Measurements from ENCODE around the gene OTOP2.

Gene OTOP2

DNA sequence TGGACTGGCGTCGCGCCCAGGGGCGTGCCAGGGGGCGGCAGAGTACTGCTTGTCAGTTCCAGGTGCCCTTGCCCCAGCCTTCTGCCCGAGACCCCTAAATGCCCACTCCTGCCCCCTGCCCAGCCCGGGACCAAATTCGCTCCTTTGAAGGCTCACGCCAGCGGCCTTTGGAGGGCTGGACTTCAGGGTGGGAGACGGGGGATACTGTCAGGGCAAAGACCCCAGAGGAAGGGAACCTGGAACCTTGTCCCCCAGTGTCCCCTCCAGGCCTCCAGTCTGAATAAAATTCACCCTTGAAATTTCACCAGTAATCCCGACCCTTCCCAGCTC, 12.4 kb downstream of the OTOP2 start:
- no peak overlapping the region for H3K4me3 ChIP-seq (ENCODE audit: low read length)
- H3K23ac ChIP-seq (ENCODE audit: low read length), result no peak overlapping the region
- no peak overlapping the region for H3K27ac ChIP-seq (ENCODE audit: low read depth, low read length)
- H2BK5ac ChIP-seq (ENCODE audit: low read length), result no peak overlapping the region
- no peak overlapping the region for H3K18ac ChIP-seq (ENCODE audit: low read length)
- H3K56ac ChIP-seq (ENCODE audit: low read length), result no peak overlapping the region
- no peaks in the 10 kb centered on the region for H3K4me1 ChIP-seq (ENCODE audit: control insufficient read depth, low read depth, low read length)
- H3K27me3 ChIP-seq (ENCODE audit: insufficient read depth, low read length, poor library complexity), result peaks cover 25% of the 10 kb centered on the region
- H3K79me1 ChIP-seq (ENCODE audit: low read length), result no peaks in the 10 kb centered on the region
- H3K4ac ChIP-seq (ENCODE audit: low read depth, low read length), result no peak overlapping the region
- H3K4me2 ChIP-seq (ENCODE audit: low read length), result no peak overlapping the region
- H4K8ac ChIP-seq (ENCODE audit: low read depth, low read length), result no peak overlapping the region
- H3K9ac ChIP-seq (ENCODE audit: low read length), result no peak overlapping the region
- no peak overlapping the region for H4K5ac ChIP-seq (ENCODE audit: low read length)
- DNase-seq, result no peak
- H2AK5ac ChIP-seq (ENCODE audit: low read length), result no peak overlapping the region
- no peaks in the 10 kb centered on the region for H3K36me3 ChIP-seq (ENCODE audit: control insufficient read depth, insufficient read depth, low read length)
- H2BK15ac ChIP-seq (replicated peaks; ENCODE audit: low read depth), result no peak overlapping the region
- H2BK120ac ChIP-seq (ENCODE audit: low read depth, low read length), result no peak overlapping the region
- H3K79me2 ChIP-seq (ENCODE audit: control insufficient read depth, insufficient read depth, low read length), result no peaks in the 10 kb centered on the region
- WGBS (ENCODE audit: extremely low coverage, insufficient coverage, low lambda C conversion rate), result no CpG with 5 or more reads among the region's 12 CpGs

- Histone ChIP-seq H3K27ac (ENCODE audit: low read depth, low read length) (no peak overlapping the region), H2AK5ac (ENCODE audit: low read length) (no peak overlapping the region), H3K36me3 (ENCODE audit: control insufficient read depth, insufficient read depth, low read length) (no peaks in the 10 kb centered on the region), H2BK120ac (ENCODE audit: low read depth, low read length) (no peak overlapping the region), H4K8ac (ENCODE audit: low read depth, low read length) (no peak overlapping the region), H2BK15ac (replicated peaks; ENCODE audit: low read depth) (no peak overlapping the region), H3K4me1 (ENCODE audit: control insufficient read depth, low read depth, low read length) (no peaks in the 10 kb centered on the region), H3K4me3 (ENCODE audit: low read length) (no peak overlapping the region), H4K5ac (ENCODE audit: low read length) (no peak overlapping the region), H3K27me3 (ENCODE audit: insufficient read depth, low read length, poor library complexity) (peaks cover 25% of the 10 kb centered on the region), H3K79me1 (ENCODE audit: low read length) (no peaks in the 10 kb centered on the region), H3K9ac (ENCODE audit: low read length) (no peak overlapping the region), H3K56ac (ENCODE audit: low read length) (no peak overlapping the region), H3K79me2 (ENCODE audit: control insufficient read depth, insufficient read depth, low read length) (no peaks in the 10 kb centered on the region), H3K4ac (ENCODE audit: low read depth, low read length) (no peak overlapping the region), H3K4me2 (ENCODE audit: low read length) (no peak overlapping the region), H3K18ac (ENCODE audit: low read length) (no peak overlapping the region), H2BK5ac (ENCODE audit: low read length) (no peak overlapping the region), H3K23ac (ENCODE audit: low read length) (no peak overlapping the region)
- no peak for DNase-seq
- no CpG with 5 or more reads among the region's 11 CpGs for WGBS (ENCODE audit: extremely low coverage, insufficient coverage, low lambda C conversion rate)
Measured at GRCh38 chr17:74937064-74938051, 13.3 kb downstream of the OTOP2 start.

- Histone ChIP-seq H4K8ac (ENCODE audit: low read depth, low read length) (no peak overlapping the region), H2BK120ac (ENCODE audit: low read depth, low read length) (no peak overlapping the region), H4K5ac (ENCODE audit: low read length) (no peak overlapping the region), H3K9ac (ENCODE audit: low read length) (no peak overlapping the region), H3K4ac (ENCODE audit: low read depth, low read length) (no peak overlapping the region), H2BK15ac (replicated peaks; ENCODE audit: low read depth) (no peak overlapping the region), H3K79me1 (ENCODE audit: low read length) (no peaks in the 10 kb centered on the region), H3K4me2 (ENCODE audit: low read length) (no peak overlapping the region), H3K27me3 (ENCODE audit: insufficient read depth, low read length, poor library complexity) (peaks cover 24% of the 10 kb centered on the region), H3K79me2 (ENCODE audit: control insufficient read depth, insufficient read depth, low read length) (no peaks in the 10 kb centered on the region), H3K4me3 (ENCODE audit: low read length) (no peak overlapping the region), H3K23ac (ENCODE audit: low read length) (no peak overlapping the region), H3K27ac (ENCODE audit: low read depth, low read length) (no peak overlapping the region), H3K36me3 (ENCODE audit: control insufficient read depth, insufficient read depth, low read length) (no peaks in the 10 kb centered on the region), H2BK5ac (ENCODE audit: low read length) (no peak overlapping the region), H3K4me1 (ENCODE audit: control insufficient read depth, low read depth, low read length) (no peaks in the 10 kb centered on the region), H3K18ac (ENCODE audit: low read length) (no peak overlapping the region), H3K56ac (ENCODE audit: low read length) (no peak overlapping the region), H2AK5ac (ENCODE audit: low read length) (no peak overlapping the region)
- no CpG with 5 or more reads among the region's 8 CpGs for WGBS (ENCODE audit: extremely low coverage, insufficient coverage, low lambda C conversion rate)
- no peak for DNase-seq
Measured at GRCh38 chr17:74938194-74938950, 14.3 kb downstream of the OTOP2 start.

DNA sequence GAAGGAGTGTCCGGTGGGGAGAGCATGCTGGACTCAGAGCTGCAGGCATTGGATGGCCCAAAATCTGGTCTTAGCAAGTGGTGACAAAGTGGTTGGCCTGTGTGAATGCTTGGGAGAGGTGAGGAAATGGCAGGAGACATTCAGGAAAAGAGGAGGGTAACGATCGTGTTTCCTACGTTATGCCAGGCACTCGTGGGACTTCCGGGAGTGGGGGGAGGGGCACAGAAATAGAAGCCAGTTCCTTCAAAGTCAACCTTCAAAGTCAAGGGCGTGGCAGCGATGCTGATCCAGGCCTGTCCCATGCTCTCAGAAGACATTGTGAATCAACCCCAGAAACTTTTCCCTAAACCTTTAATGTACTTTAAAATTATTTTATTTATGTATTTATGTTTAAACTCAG, 15.5 kb downstream of the OTOP2 start:
- no peaks in the 10 kb centered on the region for H3K4me1 ChIP-seq (ENCODE audit: control insufficient read depth, low read depth, low read length)
- H3K56ac ChIP-seq (ENCODE audit: low read length), result no peak overlapping the region
- H4K5ac ChIP-seq (ENCODE audit: low read length), result no peak overlapping the region
- no peak for DNase-seq
- no peak overlapping the region for H2AK5ac ChIP-seq (ENCODE audit: low read length)
- no peaks in the 10 kb centered on the region for H3K79me2 ChIP-seq (ENCODE audit: control insufficient read depth, insufficient read depth, low read length)
- H3K4me2 ChIP-seq (ENCODE audit: low read length), result no peak overlapping the region
- H3K4me3 ChIP-seq (ENCODE audit: low read length), result no peak overlapping the region
- no peaks in the 10 kb centered on the region for H3K36me3 ChIP-seq (ENCODE audit: control insufficient read depth, insufficient read depth, low read length)
- no peak overlapping the region for H2BK15ac ChIP-seq (replicated peaks; ENCODE audit: low read depth)
- no peak overlapping the region for H3K18ac ChIP-seq (ENCODE audit: low read length)
- no peak overlapping the region for H3K27ac ChIP-seq (ENCODE audit: low read depth, low read length)
- no peak overlapping the region for H2BK120ac ChIP-seq (ENCODE audit: low read depth, low read length)
- no peak overlapping the region for H3K9ac ChIP-seq (ENCODE audit: low read length)
- no peak overlapping the region for H3K4ac ChIP-seq (ENCODE audit: low read depth, low read length)
- no peak overlapping the region for H2BK5ac ChIP-seq (ENCODE audit: low read length)
- H4K8ac ChIP-seq (ENCODE audit: low read depth, low read length), result no peak overlapping the region
- no peak overlapping the region for H3K23ac ChIP-seq (ENCODE audit: low read length)
- H3K79me1 ChIP-seq (ENCODE audit: low read length), result no peaks in the 10 kb centered on the region
- WGBS (ENCODE audit: extremely low coverage, insufficient coverage, low lambda C conversion rate), result no CpG with 5 or more reads among the region's 8 CpGs
- H3K27me3 ChIP-seq (ENCODE audit: insufficient read depth, low read length, poor library complexity), result peaks cover 23% of the 10 kb centered on the region

- H2BK15ac ChIP-seq (replicated peaks; ENCODE audit: low read depth), result no peak overlapping the region
- no CpG with 5 or more reads among the region's 21 CpGs for WGBS (ENCODE audit: extremely low coverage, insufficient coverage, low lambda C conversion rate)
Measured at GRCh38 chr17:74941128-74941725, 17.2 kb downstream of the OTOP2 start.

More at GRCh38 chr17:74941128-74941725, 17.2 kb downstream of the OTOP2 start:
- Histone ChIP-seq H4K8ac (ENCODE audit: low read depth, low read length) (no peak overlapping the region), H3K9ac (ENCODE audit: low read length) (no peak overlapping the region), H3K18ac (ENCODE audit: low read length) (no peak overlapping the region), H3K4me3 (ENCODE audit: low read length) (no peak overlapping the region), H3K27ac (ENCODE audit: low read depth, low read length) (no peak overlapping the region), H3K36me3 (ENCODE audit: control insufficient read depth, insufficient read depth, low read length) (no peaks in the 10 kb centered on the region), H3K56ac (ENCODE audit: low read length) (no peak overlapping the region), H3K79me1 (ENCODE audit: low read length) (no peaks in the 10 kb centered on the region), H3K4ac (ENCODE audit: low read depth, low read length) (no peak overlapping the region), H3K79me2 (ENCODE audit: control insufficient read depth, insufficient read depth, low read length) (no peaks in the 10 kb centered on the region), H4K5ac (ENCODE audit: low read length) (no peak overlapping the region), H3K23ac (ENCODE audit: low read length) (no peak overlapping the region), H2BK120ac (ENCODE audit: low read depth, low read length) (no peak overlapping the region), H2AK5ac (ENCODE audit: low read length) (no peak overlapping the region), H2BK5ac (ENCODE audit: low read length) (no peak overlapping the region), H3K4me2 (ENCODE audit: low read length) (no peak overlapping the region), H3K4me1 (ENCODE audit: control insufficient read depth, low read depth, low read length) (no peaks in the 10 kb centered on the region), H3K27me3 (ENCODE audit: insufficient read depth, low read length, poor library complexity) (peaks cover 11% of the 10 kb centered on the region)
- DNase-seq, result no peak

All from mesendoderm (in vitro differentiated cells).